HEK293T (cell line): ENCODE measurements around the gene NSMCE1.
"Not testable (repeated sequence)": the region's sequence is repeated elsewhere in the genome, so short reads cannot be mapped to it uniquely, and the experiment has no call there.

Experiments used
- CTCF ChIA-PET: fragments of 350-600 bp; formaldehyde crosslinking; extraction: SDS; loops from one replicate; lab custom pipeline; 2021; ENCODE audit warnings: antibody characterized with exemption, inconsistent platforms; lab: Yijun Ruan, JAX
- POLR2A ChIA-PET: fragments of 350-600 bp; formaldehyde crosslinking; extraction: SDS; loops from one replicate; lab custom pipeline; 2020; ENCODE audit warnings: antibody characterized with exemption, inconsistent platforms; lab: Yijun Ruan, JAX
- DNase-seq: peaks from one replicate; pipeline ENCODE4 v3.0.0; 2012; ENCODE audit warnings: mixed read lengths; ENCODE audit errors: extremely low spot score
- ARNT ChIP-seq: fragments of 450-650 bp; IDR thresholded peaks from 2 replicates; pipeline ENCODE4 v1.6.1; 2017; ENCODE audit warnings: mild to moderate bottlenecking
- BHLHE40 ChIP-seq: fragments of 450-650 bp; IDR thresholded peaks from 2 replicates; pipeline ENCODE4 v1.6.1; 2016; ENCODE audit warnings: mild to moderate bottlenecking, moderate library complexity, borderline replicate concordance
- CTBP1 ChIP-seq: fragments of 450-650 bp; IDR thresholded peaks from 2 replicates; pipeline ENCODE4 v1.6.1; 2016; ENCODE audit warnings: borderline replicate concordance
- ELF4 ChIP-seq: fragments of 450-650 bp; IDR thresholded peaks from 2 replicates; pipeline ENCODE4 v1.6.1; 2017; ENCODE audit warnings: antibody characterized with exemption
- FOXA1 ChIP-seq: fragments of 450-650 bp; IDR thresholded peaks from 2 replicates; pipeline ENCODE4 v1.6.1; 2016; ENCODE audit warnings: mild to moderate bottlenecking
- FOXK2 ChIP-seq: fragments of 450-650 bp; IDR thresholded peaks from 2 replicates; pipeline ENCODE4 v1.6.1; 2016; ENCODE audit warnings: mild to moderate bottlenecking
- FOXM1 ChIP-seq: fragments of 450-650 bp; IDR thresholded peaks from 2 replicates; pipeline ENCODE4 v1.6.1; 2017; ENCODE audit warnings: mild to moderate bottlenecking, borderline replicate concordance
- HDGF ChIP-seq: fragments of 450-650 bp; IDR thresholded peaks from 2 replicates; pipeline ENCODE4 v1.6.1; 2017; ENCODE audit warnings: antibody characterized with exemption, borderline replicate concordance
- L3MBTL2 ChIP-seq: fragments of 450-650 bp; conservative IDR thresholded peaks from 2 replicates; pipeline ENCODE4 v1.6.1; 2016; ENCODE audit warnings: mild to moderate bottlenecking
- LEF1 ChIP-seq: fragments of 450-650 bp; IDR thresholded peaks from 2 replicates; pipeline ENCODE4 v1.6.1; 2017; ENCODE audit warnings: mild to moderate bottlenecking, borderline replicate concordance
- NFRKB ChIP-seq: fragments of 450-650 bp; IDR thresholded peaks from 2 replicates; pipeline ENCODE4 v1.6.1; 2016; ENCODE audit warnings: mild to moderate bottlenecking, moderate library complexity
- PKNOX1 ChIP-seq: fragments of 450-650 bp; IDR thresholded peaks from 2 replicates; pipeline ENCODE4 v1.6.1; 2016
- SP1 ChIP-seq: fragments of 450-650 bp; IDR thresholded peaks from 2 replicates; pipeline ENCODE4 v1.6.1; 2017
- SUZ12 ChIP-seq: fragments of 450-650 bp; IDR thresholded peaks from 2 replicates; pipeline ENCODE4 v1.6.1; 2016; ENCODE audit warnings: mild to moderate bottlenecking
- TARDBP ChIP-seq: fragments of 450-650 bp; IDR thresholded peaks from 2 replicates; pipeline ENCODE4 v1.6.1; 2016
- ZNF384 ChIP-seq: fragments of 450-650 bp; IDR thresholded peaks from 2 replicates; pipeline ENCODE4 v1.6.1; 2016

Gene NSMCE1

GRCh38 chr16:27269300-27270150 is 953 bp upstream of the NSMCE1 start:
- CTCF ChIA-PET = no interaction called here
- POLR2A ChIA-PET = interaction anchor here (1.5 kb wide), 3 partner anchors 12 to 134 kb away, joined by 3 to 4 read pairs (median 3); partner anchors contain the start of gene KDM8

GRCh38 chr16:27267037-27267677 is 1.4 kb downstream of the NSMCE1 start:
- TF ChIP-seq SUZ12 (no peak), HDGF (no peak), ARNT (no peak), CTBP1 (no peak), SP1 (no peak), BHLHE40 (no peak), NFRKB (no peak), ZNF384 (no peak), FOXM1 (no peak)
- CTCF ChIA-PET = interaction anchor here (0.6 kb wide), 1 partner anchor 82 kb away, joined by 3 read pairs; no protein-coding TSS in a partner anchor
- POLR2A ChIA-PET = no interaction called here
- no peak for DNase-seq

More at GRCh38 chr16:27269300-27270150, 953 bp upstream of the NSMCE1 start:
- no peak for DNase-seq
- TF ChIP-seq TARDBP (no peak), PKNOX1 (no peak), ZNF384 (no peak), SP1 (no peak), FOXA1 (no peak)

GRCh38 chr16:27265982-27266381 is 2.6 kb downstream of the NSMCE1 start:
- CTCF ChIA-PET = no interaction called here
- POLR2A ChIA-PET = no interaction called here
- no peak for DNase-seq
- no peak for TF ChIP-seq TARDBP
- no peak for TF ChIP-seq SUZ12
- TF ChIP-seq L3MBTL2 = no peak
- no peak for TF ChIP-seq PKNOX1
- TF ChIP-seq FOXA1 = no peak
- no peak for TF ChIP-seq CTBP1
- no peak for TF ChIP-seq NFRKB
- TF ChIP-seq LEF1 = no peak
- no peak for TF ChIP-seq ELF4
- no peak for TF ChIP-seq FOXM1
- no peak for TF ChIP-seq HDGF
- no peak for TF ChIP-seq ZNF384
- no peak for TF ChIP-seq FOXK2
- no peak for TF ChIP-seq ARNT
- TF ChIP-seq BHLHE40 = no peak
- TF ChIP-seq SP1 = no peak

- ChIA-PET POLR2A (no interaction called here), CTCF (no interaction called here)
- TF ChIP-seq ZNF384 = no peak
- TF ChIP-seq FOXK2 = no peak
- TF ChIP-seq PKNOX1 = no peak
- TF ChIP-seq SP1 = no peak
- TF ChIP-seq NFRKB = no peak
- TF ChIP-seq SUZ12 = no peak
- TF ChIP-seq FOXM1 = no peak
- TF ChIP-seq CTBP1 = no peak
- TF ChIP-seq HDGF = no peak
- TF ChIP-seq BHLHE40 = no peak
- TF ChIP-seq TARDBP = no peak
- TF ChIP-seq LEF1 = no peak
- TF ChIP-seq FOXA1 = no peak
- no peak for DNase-seq
These were observed 4.4 kb downstream of the NSMCE1 start for GRCh38 chr16:27264151-27264550.

- POLR2A ChIA-PET, CTCF ChIA-PET, DNase-seq: not testable (repeated sequence)
These were observed 5.6 kb downstream of the NSMCE1 start for GRCh38 chr16:27262904-27263423.

- CTCF ChIA-PET = no interaction called here
- no peak for DNase-seq
- POLR2A ChIA-PET = interaction anchor here (0.7 kb wide), 1 partner anchor 11 kb away, joined by 3 read pairs; no protein-coding TSS in a partner anchor
- TF ChIP-seq ZNF384 = no peak
- TF ChIP-seq CTBP1 = no peak
- no peak for TF ChIP-seq ARNT
- no peak for TF ChIP-seq FOXA1
- no peak for TF ChIP-seq SUZ12
- TF ChIP-seq BHLHE40 = no peak
- no peak for TF ChIP-seq FOXM1
- TF ChIP-seq FOXK2 = no peak
- no peak for TF ChIP-seq HDGF
- no peak for TF ChIP-seq SP1
- no peak for TF ChIP-seq LEF1
These were observed 8.9 kb downstream of the NSMCE1 start for GRCh38 chr16:27259710-27260109.
